Vagina (tissue), 2 donors: Measurements from ENCODE around the gene SRRM3.

Experiments
- CTCF ChIP-seq, 3 experiments: fragments of 450-650 bp in 2 of 3; fragments of 200-600 bp in 1 of 3; sonication (generic) in 1 of 3; IDR thresholded peaks; one replicate each; pipeline ENCODE4 v1.5.1; 2017 to 2019; ENCODE audit warnings: antibody characterized with exemption in 3 of 3, mild to moderate bottlenecking in 2 of 3, moderate library complexity in 2 of 3
- POLR2A ChIP-seq, 2 donors: fragments of 450-650 bp; IDR thresholded peaks; one replicate each; pipeline ENCODE4 v1.6.1; 2017; ENCODE audit warnings: antibody characterized with exemption in 2 of 2, mild to moderate bottlenecking in 2 of 2, moderate library complexity in 2 of 2
- POLR2AphosphoS5 ChIP-seq, 2 donors: sonication (generic); formaldehyde crosslinking; IDR thresholded peaks; one replicate each; pipeline ENCODE4 v1.9.0; 2017; ENCODE audit warnings: antibody characterized with exemption in 2 of 2, mild to moderate bottlenecking in 2 of 2, low read depth in 1 of 2; ENCODE audit not compliant: insufficient read depth in 1 of 2

DNA sequence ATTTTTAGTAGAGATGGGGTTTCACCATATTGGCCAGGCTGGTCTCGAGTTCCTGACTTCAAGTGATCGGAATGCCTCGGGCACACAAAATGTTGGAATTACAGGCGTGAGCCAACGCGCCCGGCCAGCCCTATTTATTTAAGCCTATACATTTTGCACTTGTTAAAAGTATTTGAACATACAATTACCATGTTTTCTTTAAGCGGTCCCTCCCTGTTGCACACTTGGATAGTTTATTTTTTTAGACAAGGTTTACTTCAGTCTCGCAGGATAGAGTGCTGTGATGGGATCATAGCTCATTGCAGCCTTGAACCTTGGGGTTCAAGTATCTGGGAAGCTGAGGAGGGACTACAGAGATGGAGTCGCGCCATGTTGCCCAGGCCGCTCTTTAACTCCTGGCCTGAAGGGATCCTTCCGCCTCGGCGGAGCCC lies 35.7 kb upstream of the SRRM3 start:
- TF ChIP-seq POLR2A (IDR thresholded peaks at IDR 0.05), result no peak
- TF ChIP-seq CTCF (IDR thresholded peaks at IDR 0.05), result no peak
- no peak for TF ChIP-seq POLR2AphosphoS5 (IDR thresholded peaks at IDR 0.05; ENCODE audit: insufficient read depth in 1 of 2, low read depth in 1 of 2)
